Measurements from ENCODE around the gene FAM13C.
"Not testable (repeated sequence)": the region's sequence is repeated elsewhere in the genome, so short reads cannot be mapped to it uniquely, and the experiment has no call there.

The FAM13C gene

DNA sequence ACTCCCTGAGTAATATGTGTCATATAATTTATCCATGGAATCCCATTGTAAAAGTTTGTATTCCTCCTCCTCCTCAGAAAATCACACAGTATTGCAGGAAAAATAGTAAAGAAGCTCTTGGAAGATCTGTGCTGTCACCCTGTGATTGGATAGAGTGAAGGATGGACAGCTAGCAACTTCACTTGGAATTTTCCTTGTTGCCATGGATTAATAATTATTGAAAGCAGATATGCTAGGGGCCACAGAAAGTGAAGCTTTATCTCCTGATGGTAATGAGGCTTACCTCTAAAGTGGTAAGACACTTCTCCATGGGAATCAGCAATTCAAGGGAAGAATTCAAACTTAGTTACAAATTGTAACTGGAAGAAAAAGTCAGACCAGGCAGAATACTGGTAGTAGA, 137.1 kb downstream of the FAM13C start:
- DNase-seq: no peak

DNA sequence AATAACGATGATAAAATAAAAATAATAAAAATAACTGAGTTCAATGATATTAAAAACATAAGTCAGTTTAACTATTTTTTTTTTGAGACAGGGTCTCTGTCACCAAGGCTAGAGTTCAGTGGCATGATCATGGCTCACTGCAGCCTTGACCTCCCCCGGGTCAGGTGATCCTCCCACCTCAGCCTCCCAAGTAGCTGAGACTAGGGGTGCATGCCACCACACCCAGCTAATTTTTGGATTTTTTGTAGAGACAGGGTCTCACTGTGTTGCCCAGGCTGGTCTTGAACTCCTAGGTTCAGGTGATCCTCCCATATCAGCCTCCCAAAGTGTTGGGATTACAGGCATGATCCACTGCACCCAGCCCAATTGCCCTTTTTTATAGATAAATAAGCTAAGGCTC, 138.8 kb downstream of the FAM13C start:
- DNase-seq: not testable (repeated sequence)

- DNase-seq: no peak
Measured at GRCh38 chr10:59222788-59223187, 139.6 kb downstream of the FAM13C start.

- no peak for DNase-seq
Measured at GRCh38 chr10:59216178-59216869, 146.0 kb downstream of the FAM13C start.

DNA sequence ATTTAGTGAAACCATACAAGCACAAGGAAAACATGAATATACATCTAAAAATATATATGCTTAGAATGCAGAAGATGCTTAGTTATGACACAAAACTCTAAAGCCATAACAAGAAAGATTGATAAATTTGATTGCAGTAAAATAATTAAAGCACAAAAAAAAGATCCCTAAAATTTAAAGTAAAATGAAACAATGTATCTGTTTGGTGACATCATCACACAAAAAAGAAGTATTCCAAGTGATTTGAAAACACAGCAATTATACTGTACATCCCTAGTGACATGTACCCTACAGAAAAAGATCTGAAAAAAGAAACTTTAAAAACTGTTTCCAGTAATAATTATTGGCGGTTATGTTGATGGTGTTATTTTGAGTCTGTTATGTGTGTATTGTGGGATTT, 148.2 kb downstream of the FAM13C start:
- DNase-seq: no peak

- DNase-seq: no peak
Measured at GRCh38 chr10:59212301-59212798, 150.0 kb downstream of the FAM13C start.

- DNase-seq: no peak
Measured at GRCh38 chr10:59206204-59206720, 156.1 kb downstream of the FAM13C start.
